ENCODE measurements around the gene ANKRD39. TPM values are rescaled to one million over a fixed set of nuclear protein-coding genes. Genes with fewer than 3 reads are reported as not detected.
A peak's percentile ranks its signal among the peaks of the same experiment; 100 is the strongest.

The ANKRD39 gene
- total and polyA plus RNA-seq, 2 of the 4 experiments (the other 2 are of a cell fraction), result 12.5 to 17.0 TPM

- Histone ChIP-seq H3K27me3 (ENCODE audit: control insufficient read depth, insufficient read depth, low read length) (no peaks in the 10 kb centered on the region), H2BK20ac (ENCODE audit: low read depth, low read length) (no peak overlapping the region), H3K9me1 (ENCODE audit: insufficient read depth, low read length) (peaks cover 12% of the 10 kb centered on the region; the same call in 1 of the 2 replicates), H4K5ac (ENCODE audit: low read depth, low read length) (no peak overlapping the region), H2AK5ac (ENCODE audit: low read depth, low read length) (0 out of 2 replicates have a peak overlapping the region, but pooled peaks have one; percentile 1), H3K56ac (ENCODE audit: extremely low read depth, insufficient read depth, low read length) (no peak overlapping the region), H3K27ac (ENCODE audit: insufficient read depth, low read length) (no peak overlapping the region), H2AK9ac (replicated peaks; ENCODE audit: low read depth, low read length, poor library complexity) (no peak overlapping the region), H3K4me2 (ENCODE audit: low read depth, low read length) (no peak overlapping the region), H2BK120ac (ENCODE audit: low read depth, low read length) (no peak overlapping the region), H3K9ac (ENCODE audit: low read depth, low read length) (no peak overlapping the region), H4K8ac (ENCODE audit: low read depth in 2 of 2, low read length in 2 of 2) (no peak overlapping the region), H3K9me3 (ENCODE audit: control insufficient read depth, insufficient read depth, low read length) (no peaks in the 10 kb centered on the region), H2AFZ (replicated peaks; ENCODE audit: low read length, poor library complexity) (no peak overlapping the region), H2BK15ac (ENCODE audit: low read depth, low read length) (no peak overlapping the region), H4K91ac (ENCODE audit: insufficient read depth, low read depth, low read length) (no peak overlapping the region), H2BK5ac (ENCODE audit: low read depth, low read length, poor library complexity, severe bottlenecking) (no peak overlapping the region), H3K4me3 (ENCODE audit: insufficient read depth, low read depth, low read length) (no peak overlapping the region), H3K4me1 (ENCODE audit: control insufficient read depth, insufficient read depth, low read length) (peaks cover 8% of the 10 kb centered on the region; the same call in 1 of the 2 replicates), H3K4ac (ENCODE audit: low read depth, low read length) (no peak overlapping the region), H4K20me1 (ENCODE audit: insufficient read depth, low read length) (peaks cover 32% of the 10 kb centered on the region), H3K23ac (ENCODE audit: low read depth, low read length) (no peak overlapping the region), H3K18ac (ENCODE audit: low read depth, low read length) (no peak overlapping the region), H3K36me3 (ENCODE audit: control insufficient read depth, insufficient read depth, low read length) (peaks cover 26% of the 10 kb centered on the region), H3K14ac (replicated peaks; ENCODE audit: low read depth, low read length) (no peak overlapping the region), H3K79me1 (ENCODE audit: low read depth in 1 of 2, low read length in 2 of 2) (peaks cover 16 to 36% of the 10 kb centered on the region in 2 experiments)
- ChIA-PET CTCF (interaction anchor here (1.0 kb wide), 1 partner anchor 14 kb away, joined by 3 read pairs; no protein-coding TSS in a partner anchor), POLR2A (ENCODE audit: unreplicated experiment) (no interaction called here)
- ATAC-seq (ENCODE audit: low read depth) (no peak), DNase-seq (no peak)
- 92% methylated on average over 10 of the region's 14 CpGs; no CpG with 5 or more reads in 1 of the 2 experiments for WGBS, 2 experiments (ENCODE audit: extremely low coverage in 2 of 2, insufficient read length in 1 of 2)
- intact Hi-C loops (cut with micrococcal nuclease) (no loop called here), in situ Hi-C loops (cut with MboI; ENCODE audit: low sequenced_read_pairs) (no loop called here), dilution Hi-C loops (cut with HindIII; ENCODE audit: low sequenced_read_pairs, unreplicated experiment) (no loop called here)
- no TSS peak for BruUV-seq (replicated peaks)
- TF ChIP-seq MAFK (IDR thresholded peaks at IDR 0.05; ENCODE audit: low read depth, low read length) (no peak), USF2 (IDR thresholded peaks at IDR 0.05; ENCODE audit: low read depth, low read length) (no peak), RCOR1 (IDR thresholded peaks at IDR 0.05; ENCODE audit: insufficient replicate concordance, low read length) (no peak), POLR2A (IDR thresholded peaks at IDR 0.05; ENCODE audit: low read depth, low read length) (no peak), CHD1 (IDR thresholded peaks at IDR 0.05; ENCODE audit: low read depth, low read length) (no peak), MXI1 (IDR thresholded peaks at IDR 0.05; ENCODE audit: borderline replicate concordance, low read depth, low read length) (no peak)
These were observed 32.8 kb downstream of the ANKRD39 start for GRCh38 chr2:96825057-96825456.

All from IMR-90 (cell line).